Progenitor cell of endocrine pancreas (in vitro differentiated cells): ENCODE results near the gene OR8B8. TPM values are rescaled to one million over a fixed set of nuclear protein-coding genes. Genes with fewer than 3 reads are reported as not detected.
A peak's percentile ranks its signal among the peaks of the same experiment; 100 is the strongest.

ENCODE experiments used
- DNase-seq: peaks from one replicate; pipeline ENCODE4 v3.0.0; 2021; ENCODE audit warnings: low spot score; ENCODE audit not compliant: unreplicated experiment
- H3K27ac Mint-ChIP-seq: 2 replicates; pipeline ENCODE4 v1.8.0; 2021; ENCODE audit warnings: mild to moderate bottlenecking, moderate library complexity, mixed read lengths
- H3K27me3 Mint-ChIP-seq: 2 replicates; pipeline ENCODE4 v1.8.0; 2021; ENCODE audit warnings: mixed read lengths
- H3K36me3 Mint-ChIP-seq: 2 replicates; pipeline ENCODE4 v1.8.0; 2022; ENCODE audit warnings: mixed read lengths; ENCODE audit not compliant: insufficient read depth
- H3K4me1 Mint-ChIP-seq: 2 replicates; pipeline ENCODE4 v1.8.0; 2021; ENCODE audit warnings: low read depth, mixed read lengths
- H3K4me3 Mint-ChIP-seq: 2 replicates; pipeline ENCODE4 v1.8.0; 2021; ENCODE audit warnings: low read depth, mild to moderate bottlenecking, moderate library complexity, mixed read lengths
- H3K9me3 Mint-ChIP-seq: 2 replicates; pipeline ENCODE4 v1.8.0; 2021; ENCODE audit warnings: low read depth, mixed read lengths
- total RNA-seq: library from RNA; stranded (reverse); gene quantifications from 2 replicates; pipeline ENCODE4 v1.2.1, GENCODE V29; 2021
- TF ChIP-seq, protein P1 (sequence below): fragments of 200-600 bp; sonication (generic); IDR thresholded peaks from one replicate; pipeline ENCODE4 v1.5.0; 2021; ENCODE audit warnings: antibody characterized with exemption, mild to moderate bottlenecking; ENCODE audit not compliant: unreplicated experiment

Gene OR8B8
- total RNA-seq, 1 donor from 2014 or later: not detected

GRCh38 chr11:124481365-124482323, 36.1 kb upstream of the OR8B8 start:
- Mint-ChIP-seq H3K9me3 (no peaks in the 10 kb centered on the region), H3K36me3 (no peaks in the 10 kb centered on the region), H3K27me3 (peaks cover 26% of the 10 kb centered on the region), H3K4me1 (peaks cover 9% of the 10 kb centered on the region), H3K27ac (no peak overlapping the region), H3K4me3 (peak overlapping the region; percentile 67)
- TF ChIP-seq, protein P1, sequence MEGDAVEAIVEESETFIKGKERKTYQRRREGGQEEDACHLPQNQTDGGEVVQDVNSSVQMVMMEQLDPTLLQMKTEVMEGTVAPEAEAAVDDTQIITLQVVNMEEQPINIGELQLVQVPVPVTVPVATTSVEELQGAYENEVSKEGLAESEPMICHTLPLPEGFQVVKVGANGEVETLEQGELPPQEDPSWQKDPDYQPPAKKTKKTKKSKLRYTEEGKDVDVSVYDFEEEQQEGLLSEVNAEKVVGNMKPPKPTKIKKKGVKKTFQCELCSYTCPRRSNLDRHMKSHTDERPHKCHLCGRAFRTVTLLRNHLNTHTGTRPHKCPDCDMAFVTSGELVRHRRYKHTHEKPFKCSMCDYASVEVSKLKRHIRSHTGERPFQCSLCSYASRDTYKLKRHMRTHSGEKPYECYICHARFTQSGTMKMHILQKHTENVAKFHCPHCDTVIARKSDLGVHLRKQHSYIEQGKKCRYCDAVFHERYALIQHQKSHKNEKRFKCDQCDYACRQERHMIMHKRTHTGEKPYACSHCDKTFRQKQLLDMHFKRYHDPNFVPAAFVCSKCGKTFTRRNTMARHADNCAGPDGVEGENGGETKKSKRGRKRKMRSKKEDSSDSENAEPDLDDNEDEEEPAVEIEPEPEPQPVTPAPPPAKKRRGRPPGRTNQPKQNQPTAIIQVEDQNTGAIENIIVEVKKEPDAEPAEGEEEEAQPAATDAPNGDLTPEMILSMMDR: no peak
- DNase-seq: no peak

GRCh38 chr11:124479561-124479960, 34.1 kb upstream of the OR8B8 start:
- TF ChIP-seq, protein P1: no peak
- peaks cover 13% of the 10 kb centered on the region for H3K4me1 Mint-ChIP-seq
- peaks cover 31% of the 10 kb centered on the region for H3K27me3 Mint-ChIP-seq
- H3K4me3 Mint-ChIP-seq: no peak overlapping the region
- no peaks in the 10 kb centered on the region for H3K36me3 Mint-ChIP-seq
- H3K9me3 Mint-ChIP-seq: no peaks in the 10 kb centered on the region
- H3K27ac Mint-ChIP-seq: no peak overlapping the region
- DNase-seq: no peak

- Mint-ChIP-seq H3K27me3 (peaks cover 28% of the 10 kb centered on the region), H3K4me3 (no peak overlapping the region), H3K36me3 (no peaks in the 10 kb centered on the region), H3K9me3 (no peaks in the 10 kb centered on the region), H3K27ac (no peak overlapping the region), H3K4me1 (peaks cover 4% of the 10 kb centered on the region)
- DNase-seq: no peak
- TF ChIP-seq, protein P1: no peak
Observed at GRCh38 chr11:124475265-124475664, 29.8 kb upstream of the OR8B8 start.

GRCh38 chr11:124474779-124475178, 29.3 kb upstream of the OR8B8 start:
- no peak for DNase-seq
- no peak overlapping the region for H3K27ac Mint-ChIP-seq
- H3K4me1 Mint-ChIP-seq: peaks cover 4% of the 10 kb centered on the region
- H3K36me3 Mint-ChIP-seq: no peaks in the 10 kb centered on the region
- H3K9me3 Mint-ChIP-seq: no peaks in the 10 kb centered on the region
- H3K4me3 Mint-ChIP-seq: no peak overlapping the region
- peaks cover 32% of the 10 kb centered on the region for H3K27me3 Mint-ChIP-seq
- TF ChIP-seq, protein P1: no peak

DNA sequence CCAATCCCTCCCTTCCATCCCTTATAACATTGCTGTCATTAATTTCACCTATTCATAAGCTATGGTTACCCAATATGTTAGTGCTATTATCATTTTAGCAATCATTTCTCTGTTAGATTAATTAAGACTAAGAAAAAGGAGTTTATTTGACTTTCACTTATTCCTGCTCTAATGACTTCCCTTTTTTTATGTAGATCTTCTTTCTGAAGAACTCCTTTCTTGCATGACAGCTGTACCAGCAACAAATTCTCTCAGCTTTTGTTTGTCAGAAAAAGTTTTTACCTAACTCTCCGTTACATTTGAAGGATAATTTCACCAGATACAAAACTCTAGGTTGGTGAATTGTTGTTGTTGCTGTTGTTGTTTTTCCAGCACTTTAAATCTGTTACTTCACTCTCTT, 28.6 kb upstream of the OR8B8 start:
- TF ChIP-seq, protein P1: no peak
- H3K36me3 Mint-ChIP-seq: no peaks in the 10 kb centered on the region
- peaks cover 4% of the 10 kb centered on the region for H3K4me1 Mint-ChIP-seq
- no peak overlapping the region for H3K4me3 Mint-ChIP-seq
- DNase-seq: no peak
- no peak overlapping the region for H3K27ac Mint-ChIP-seq
- H3K27me3 Mint-ChIP-seq: peaks cover 38% of the 10 kb centered on the region
- H3K9me3 Mint-ChIP-seq: no peaks in the 10 kb centered on the region
